WERI-Rb-1 (cell line): ENCODE results near the gene FGFR1OP2.

Experiments
- DNase-seq: peaks from one replicate; pipeline ENCODE4 v3.0.0-alpha.2; 2020
- H3K27ac ChIP-seq: fragments of 250-450 bp; sonication (Bioruptor Pico); 2 replicates; pipeline ENCODE4 v1.5.1; 2020; ENCODE audit warnings: mild to moderate bottlenecking, moderate library complexity
- H3K27me3 ChIP-seq: fragments of 250-450 bp; sonication (Bioruptor Pico); 2 replicates; pipeline ENCODE4 v1.5.1; 2021; ENCODE audit warnings: mild to moderate bottlenecking, low read depth, moderate library complexity; ENCODE audit not compliant: insufficient read depth, severe bottlenecking
- H3K36me3 ChIP-seq: fragments of 250-450 bp; sonication (Bioruptor Pico); 2 replicates; pipeline ENCODE4 v1.5.1; 2020; ENCODE audit warnings: mild to moderate bottlenecking, moderate library complexity
- H3K4me3 ChIP-seq: 2 replicates; pipeline ENCODE4 v1.5.1; 2011; ENCODE audit warnings: low read depth, mild to moderate bottlenecking, control low read depth, low read length
- H3K9me3 ChIP-seq: fragments of 250-450 bp; sonication (Bioruptor Pico); 2 replicates; pipeline ENCODE4 v1.5.1; 2021; ENCODE audit warnings: mild to moderate bottlenecking, moderate library complexity; ENCODE audit not compliant: severe bottlenecking
- TF ChIP-seq, protein P1 (sequence below): IDR thresholded peaks from 2 replicates; pipeline ENCODE4 v1.5.1; 2011; ENCODE audit warnings: low read depth, mild to moderate bottlenecking, control low read depth, inconsistent platforms, low read length

Gene FGFR1OP2

DNA sequence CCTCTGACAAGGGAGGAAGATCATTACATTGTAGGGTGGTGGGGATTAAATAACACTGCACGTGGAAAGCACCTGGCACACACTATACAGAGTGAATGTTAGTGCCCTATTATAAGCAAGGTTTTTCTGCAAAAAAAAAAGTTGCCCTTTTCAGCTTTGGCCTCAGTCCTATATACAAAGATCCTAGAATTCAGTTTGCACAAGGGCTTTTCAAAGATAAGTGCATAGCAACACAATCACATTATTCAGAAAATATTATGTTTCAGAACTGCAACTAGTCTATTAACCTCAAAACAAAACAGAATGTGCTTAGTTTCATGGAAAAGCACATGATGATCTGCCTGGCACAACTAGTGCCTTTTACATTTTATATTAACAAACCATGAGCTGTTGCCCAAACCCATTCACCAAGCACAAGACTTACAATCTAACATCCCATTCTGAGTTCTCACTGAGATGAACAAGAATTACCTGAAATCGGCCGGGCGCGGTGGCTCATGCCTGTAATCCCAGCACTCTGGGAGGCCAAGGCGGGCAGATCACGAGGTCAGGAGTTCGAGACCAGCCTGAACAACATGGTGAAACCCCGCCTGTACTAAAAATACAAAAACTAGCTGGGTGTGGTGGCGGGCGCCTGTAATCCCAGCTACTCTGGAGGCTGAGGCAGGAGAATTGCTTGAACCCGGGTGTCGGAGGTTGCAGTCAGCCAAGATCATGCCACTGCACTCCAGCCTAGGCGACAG, 74.1 kb downstream of the FGFR1OP2 start:
- no peak for DNase-seq
- TF ChIP-seq, protein P1, sequence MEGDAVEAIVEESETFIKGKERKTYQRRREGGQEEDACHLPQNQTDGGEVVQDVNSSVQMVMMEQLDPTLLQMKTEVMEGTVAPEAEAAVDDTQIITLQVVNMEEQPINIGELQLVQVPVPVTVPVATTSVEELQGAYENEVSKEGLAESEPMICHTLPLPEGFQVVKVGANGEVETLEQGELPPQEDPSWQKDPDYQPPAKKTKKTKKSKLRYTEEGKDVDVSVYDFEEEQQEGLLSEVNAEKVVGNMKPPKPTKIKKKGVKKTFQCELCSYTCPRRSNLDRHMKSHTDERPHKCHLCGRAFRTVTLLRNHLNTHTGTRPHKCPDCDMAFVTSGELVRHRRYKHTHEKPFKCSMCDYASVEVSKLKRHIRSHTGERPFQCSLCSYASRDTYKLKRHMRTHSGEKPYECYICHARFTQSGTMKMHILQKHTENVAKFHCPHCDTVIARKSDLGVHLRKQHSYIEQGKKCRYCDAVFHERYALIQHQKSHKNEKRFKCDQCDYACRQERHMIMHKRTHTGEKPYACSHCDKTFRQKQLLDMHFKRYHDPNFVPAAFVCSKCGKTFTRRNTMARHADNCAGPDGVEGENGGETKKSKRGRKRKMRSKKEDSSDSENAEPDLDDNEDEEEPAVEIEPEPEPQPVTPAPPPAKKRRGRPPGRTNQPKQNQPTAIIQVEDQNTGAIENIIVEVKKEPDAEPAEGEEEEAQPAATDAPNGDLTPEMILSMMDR, result no peak
- no peaks in the 10 kb centered on the region for H3K27me3 ChIP-seq
- no peaks in the 10 kb centered on the region; the same call in 1 of the 2 replicates for H3K36me3 ChIP-seq
- no peak overlapping the region for H3K4me3 ChIP-seq
- H3K9me3 ChIP-seq, result no peaks in the 10 kb centered on the region
- no peak overlapping the region for H3K27ac ChIP-seq

DNA sequence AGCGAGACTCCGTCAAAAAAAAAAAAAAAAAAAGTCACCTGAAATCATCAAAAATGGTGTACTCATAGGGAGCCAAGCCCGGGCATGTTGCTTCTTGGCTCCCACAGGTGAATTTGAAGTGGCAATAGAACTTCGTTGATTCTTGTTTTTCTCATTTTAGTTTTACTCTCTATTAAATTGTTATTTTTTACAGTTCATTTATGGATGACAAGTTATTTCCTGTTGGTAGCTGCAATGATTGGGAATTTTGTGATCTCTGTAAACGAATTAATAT, 74.6 kb downstream of the FGFR1OP2 start:
- no peaks in the 10 kb centered on the region; the same call in 1 of the 2 replicates for H3K36me3 ChIP-seq
- no peaks in the 10 kb centered on the region for H3K9me3 ChIP-seq
- DNase-seq, result no peak
- H3K4me3 ChIP-seq, result no peak overlapping the region
- TF ChIP-seq, protein P1, result no peak
- H3K27me3 ChIP-seq, result no peaks in the 10 kb centered on the region
- peak overlapping the region; percentile 67 for H3K27ac ChIP-seq

DNA sequence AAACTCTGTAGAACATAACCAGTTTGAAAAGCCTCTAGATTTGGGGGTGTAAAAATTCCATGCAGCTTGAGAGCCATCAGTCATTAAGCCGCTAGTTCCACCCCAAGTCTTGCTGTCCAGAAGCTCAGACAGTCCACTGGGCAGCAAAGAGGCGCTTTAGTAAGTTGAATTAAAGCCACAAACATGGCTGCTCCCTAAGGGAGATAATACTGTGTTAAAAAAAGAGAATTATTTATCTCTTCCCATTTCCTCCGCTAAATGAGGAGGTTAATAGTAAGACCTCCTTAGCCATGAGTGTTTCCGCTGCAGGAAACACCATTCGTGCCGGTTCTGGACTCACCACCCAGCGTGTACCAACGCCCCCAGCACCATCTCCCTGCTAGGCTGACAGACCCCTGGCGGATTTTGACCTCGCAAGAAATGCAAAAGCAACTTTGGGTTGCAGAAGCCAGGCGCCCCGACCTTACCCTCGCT, 75.4 kb downstream of the FGFR1OP2 start:
- H3K27me3 ChIP-seq, result no peaks in the 10 kb centered on the region
- peak; percentile 19 for DNase-seq
- H3K36me3 ChIP-seq, result no peaks in the 10 kb centered on the region; the same call in 1 of the 2 replicates
- peak overlapping the region; percentile 72 for H3K4me3 ChIP-seq
- TF ChIP-seq, protein P1, result no peak
- no peaks in the 10 kb centered on the region for H3K9me3 ChIP-seq
- H3K27ac ChIP-seq, result peak overlapping the region; percentile 67

DNA sequence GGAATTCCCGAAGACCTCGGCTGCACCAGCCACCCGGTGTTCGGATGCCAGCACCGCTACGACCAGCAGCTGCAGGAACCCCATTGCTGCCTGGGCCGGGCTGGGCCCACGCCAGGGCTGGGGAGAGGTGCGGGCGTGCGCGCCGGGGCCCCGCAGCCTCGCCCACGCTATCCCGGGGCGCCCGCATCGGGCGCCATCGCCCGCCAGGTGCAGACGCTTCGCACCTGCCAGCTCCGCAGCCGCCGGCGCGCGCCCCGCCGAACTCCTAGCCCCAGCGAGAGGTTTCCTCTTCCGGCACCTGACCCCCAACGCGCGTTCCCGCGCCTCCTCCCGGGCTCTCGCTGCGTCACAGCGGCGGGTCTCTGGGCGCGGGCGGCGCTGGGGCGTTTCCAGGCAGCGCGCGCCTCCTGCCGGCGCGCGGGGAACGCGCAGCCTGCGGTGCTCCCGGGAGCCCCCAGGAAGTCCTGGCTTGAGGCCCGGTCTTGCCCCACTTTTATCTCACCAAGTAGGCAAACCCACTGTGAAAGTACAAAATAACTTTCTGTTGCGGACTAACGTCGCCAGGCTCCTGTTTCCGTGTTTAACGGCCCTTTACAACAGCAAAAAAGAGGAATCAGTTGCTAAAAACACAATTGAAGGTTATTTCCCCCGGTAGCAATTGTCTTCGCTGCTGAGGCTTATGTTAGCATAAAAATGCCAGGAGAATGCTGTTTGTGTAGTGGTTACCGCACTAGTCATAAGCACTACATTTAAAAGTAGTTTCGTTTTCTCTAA, 76.0 kb downstream of the FGFR1OP2 start, which contains the start of gene TM7SF3:
Gene TM7SF3 (minus strand): TSS at position 300 of the 774 bp plus-strand sequence. CDS start 216 bp downstream, at position 84.
- DNase-seq, result peak; percentile 94
- Histone ChIP-seq H3K36me3 (no peaks in the 10 kb centered on the region; the same call in 1 of the 2 replicates), H3K9me3 (no peaks in the 10 kb centered on the region), H3K27ac (peak within 1 kb of the TSS; percentile 67), H3K4me3 (peak within 1 kb of the TSS; percentile 72), H3K27me3 (no peaks in the 10 kb centered on the region)
- TF ChIP-seq, protein P1, result peak; percentile 92

DNA sequence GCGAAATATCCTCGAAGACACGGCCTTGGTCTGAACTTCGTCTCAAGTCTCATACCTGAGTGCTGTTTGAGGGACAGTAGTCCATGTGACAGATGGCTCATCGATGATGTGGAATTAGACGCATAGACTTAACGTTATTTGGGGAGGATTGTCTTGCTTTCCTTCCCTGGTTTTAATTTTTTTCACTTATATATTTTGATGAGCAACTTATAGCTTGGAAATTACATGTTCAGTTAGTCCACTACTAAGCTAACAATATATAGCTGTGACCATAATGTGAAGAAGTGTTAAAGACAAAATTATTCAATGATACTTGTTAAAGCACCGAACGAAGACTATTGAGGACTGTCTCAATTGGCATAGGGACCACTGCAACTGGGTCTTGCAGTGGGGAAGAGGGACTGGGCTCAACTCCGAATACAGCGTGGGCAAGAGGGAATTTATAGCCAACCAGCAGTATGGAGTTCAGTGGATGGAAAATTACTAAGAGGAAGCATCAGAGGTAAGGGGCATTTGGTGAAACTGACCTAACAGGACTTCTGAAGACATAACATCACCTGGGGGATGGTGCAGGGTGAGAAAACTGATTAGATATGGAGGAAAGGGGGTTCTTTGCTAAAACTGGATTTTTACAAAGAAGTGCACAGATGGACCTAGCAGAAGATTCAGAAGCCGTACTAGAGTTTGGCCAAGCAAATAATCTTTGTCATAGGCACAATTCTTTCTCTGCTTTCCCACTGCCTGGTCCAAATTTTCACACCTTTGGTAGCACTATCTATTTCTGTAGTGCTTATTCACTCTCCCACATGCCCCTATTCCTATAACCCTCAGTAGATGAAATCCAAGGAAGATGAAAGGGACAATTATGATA, 76.8 kb downstream of the FGFR1OP2 start:
- peak overlapping the region; percentile 67 for H3K27ac ChIP-seq
- TF ChIP-seq, protein P1, result no peak
- H3K4me3 ChIP-seq, result peak overlapping the region; percentile 72
- no peaks in the 10 kb centered on the region for H3K9me3 ChIP-seq
- no peak for DNase-seq
- H3K36me3 ChIP-seq, result no peaks in the 10 kb centered on the region; the same call in 1 of the 2 replicates
- H3K27me3 ChIP-seq, result no peaks in the 10 kb centered on the region
